ENCODE measurements around the gene SPINK2. TPM values are rescaled to one million over a fixed set of nuclear protein-coding genes. Genes with fewer than 3 reads are reported as not detected.

The SPINK2 gene
- total and polyA plus RNA-seq, 2 of the 13 experiments (the other 11 are each of a cell fraction or from before 2014, with no cell fraction given): not detected

DNA sequence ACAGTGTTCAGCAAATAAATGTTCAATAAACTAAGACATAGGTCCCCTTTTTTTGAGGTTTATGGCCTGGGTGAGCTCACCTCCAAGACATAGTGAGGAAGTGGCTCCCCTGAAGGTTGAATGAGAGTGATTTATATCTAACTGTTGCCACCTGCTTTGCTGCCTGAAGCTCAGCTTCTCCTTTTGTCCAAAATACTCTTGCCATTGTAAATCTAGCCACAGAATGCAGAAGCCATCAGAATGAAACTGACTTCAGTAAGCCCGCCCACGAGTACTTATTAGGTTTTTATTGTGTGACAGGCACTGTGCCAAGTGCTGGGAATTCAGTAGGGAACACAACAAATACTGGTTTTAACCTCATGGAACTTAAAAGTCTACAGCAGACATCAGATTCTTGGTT lies 18.0 kb downstream of the SPINK2 start:
- H3K4me2 ChIP-seq (ENCODE audit: low read depth, low read length): no peak overlapping the region
- intact Hi-C loops (cut with micrococcal nuclease; ENCODE audit: unreplicated experiment) (no loop called here), in situ Hi-C loops (cut with HindIII; ENCODE audit: extremely low pct_ligation_motif_present, low pct_unique_long_range_greater_than_20kb) (loop anchor here (10.0 kb wide), 1 partner anchor 229 kb away; no protein-coding TSS in a partner anchor)
- H4K20me1 ChIP-seq (ENCODE audit: insufficient read depth, low read length): no peaks in the 10 kb centered on the region
- H2AFZ ChIP-seq (ENCODE audit: low read length): no peak overlapping the region
- no peaks in the 10 kb centered on the region; a peak in 1 of 5 replicates for H3K27me3 ChIP-seq (ENCODE audit: control insufficient read depth in 1 of 2, insufficient read depth in 2 of 2, low read length in 2 of 2)
- H3K4me3 ChIP-seq (replicated peaks in 1 of 3; ENCODE audit: insufficient read depth in 1 of 3, low read depth in 2 of 3, low read length in 3 of 3): no peak overlapping the region
- H3K4me1 ChIP-seq (ENCODE audit: insufficient read depth, low read length): no peaks in the 10 kb centered on the region
- CTCF ChIA-PET (ENCODE audit: low intra/inter-chr PET ratio, low total read pairs): no interaction called here
- FAIRE-seq: no peak
- H3K79me2 ChIP-seq (ENCODE audit: insufficient read depth, low read length): no peaks in the 10 kb centered on the region
- TF ChIP-seq GTF3A (CRISPR knock-in tag; conservative IDR thresholded peaks at IDR 0.05): no peak
- POLR2A ChIA-PET: no interaction called here
- no peaks in the 10 kb centered on the region for H3K36me3 ChIP-seq (replicated peaks in 1 of 2; ENCODE audit: control insufficient read depth in 1 of 2, insufficient read depth in 2 of 2, low read length in 2 of 2)
- no peak overlapping the region for H3K9ac ChIP-seq (ENCODE audit: insufficient read depth, low read depth, low read length)
- H3K9me3 ChIP-seq (ENCODE audit: low read length): no peaks in the 10 kb centered on the region
- no TSS peak for BruUV-seq (replicated peaks)
- 13% methylated on average over 2 of the region's 2 CpGs for WGBS (ENCODE audit: low lambda C conversion rate)
- DNase-seq (ENCODE audit: low spot score): no peak
- no peak for ATAC-seq
- H3K27ac ChIP-seq (ENCODE audit: extremely low read length, insufficient read depth, low read length): no peak overlapping the region

DNA sequence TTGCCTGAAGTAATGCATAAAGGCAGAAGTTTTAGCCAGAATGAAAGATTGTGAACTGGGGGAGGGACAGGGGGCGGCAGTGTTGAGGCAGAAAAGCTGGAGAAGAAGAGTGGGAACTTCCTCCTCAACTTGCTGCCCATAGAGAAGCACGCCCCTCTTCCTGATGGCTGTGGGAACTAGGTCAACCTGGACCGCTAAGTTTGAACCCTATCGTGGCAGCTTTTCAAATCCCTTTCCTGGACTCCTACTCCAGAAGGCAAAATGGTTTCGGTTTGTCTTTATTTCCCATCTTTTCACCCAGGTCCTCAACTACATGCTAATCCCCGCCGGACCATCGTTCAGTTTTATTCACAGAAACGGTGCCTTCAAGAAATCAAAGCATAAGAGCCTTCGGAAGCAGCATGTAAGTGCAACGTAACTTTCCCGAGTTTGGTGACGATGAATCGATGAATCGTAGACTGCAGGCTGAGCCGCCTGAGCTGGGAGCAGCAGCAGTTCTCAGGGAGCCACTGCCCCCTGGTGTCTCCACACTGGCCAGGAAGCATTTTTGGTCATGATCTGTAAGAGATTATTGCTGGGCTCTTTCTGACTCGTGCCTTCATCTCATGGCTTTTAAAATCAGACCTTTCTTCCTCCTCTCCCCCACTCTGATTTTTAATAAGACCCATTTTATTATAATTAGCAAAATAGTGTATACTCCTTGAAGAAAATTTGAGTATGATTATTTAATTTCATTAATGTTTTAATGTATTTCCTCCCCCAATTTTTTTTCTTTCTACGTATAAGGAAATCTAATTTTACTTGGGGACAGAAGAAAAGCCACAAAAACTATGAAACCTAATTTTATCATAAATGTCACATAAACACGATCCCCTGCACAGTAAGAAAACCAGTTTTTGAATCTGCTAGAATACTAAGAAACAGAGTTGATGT lies 21.4 kb downstream of the SPINK2 start:
- intact Hi-C loops (cut with micrococcal nuclease; ENCODE audit: unreplicated experiment) (loop anchor here (1.0 kb wide), 2 partner anchors 224 to 256 kb away; no protein-coding TSS in a partner anchor), in situ Hi-C loops (cut with HindIII; ENCODE audit: extremely low pct_ligation_motif_present, low pct_unique_long_range_greater_than_20kb) (loop anchor here (10.0 kb wide), 1 partner anchor 225 kb away; no protein-coding TSS in a partner anchor)
- H3K9me3 ChIP-seq (ENCODE audit: low read length): no peaks in the 10 kb centered on the region
- no peaks in the 10 kb centered on the region for H3K79me2 ChIP-seq (ENCODE audit: insufficient read depth, low read length)
- H4K20me1 ChIP-seq (ENCODE audit: insufficient read depth, low read length): no peaks in the 10 kb centered on the region
- ChIA-PET POLR2A (interaction anchor here (1.2 kb wide), 1 partner anchor 362 kb away, joined by 3 read pairs; no protein-coding TSS in a partner anchor), CTCF (ENCODE audit: low intra/inter-chr PET ratio, low total read pairs) (interaction anchor here (0.8 to 2.1 kb wide), 5 partner anchors 173 to 265 kb away, joined by 3 to 14 read pairs (median 4); no protein-coding TSS in a partner anchor)
- H3K4me2 ChIP-seq (ENCODE audit: low read depth, low read length): peak overlapping the region; percentile 78
- no TSS peak for BruUV-seq (replicated peaks)
- peak overlapping the region; percentile 99 for H2AFZ ChIP-seq (ENCODE audit: low read length)
- H3K4me1 ChIP-seq (ENCODE audit: insufficient read depth, low read length): no peaks in the 10 kb centered on the region
- no peaks in the 10 kb centered on the region; a peak in 1 of 5 replicates for H3K27me3 ChIP-seq (ENCODE audit: control insufficient read depth in 1 of 2, insufficient read depth in 2 of 2, low read length in 2 of 2)
- DNase-seq (ENCODE audit: low spot score): peak; percentile 61
- 8% methylated on average over 19 of the region's 19 CpGs for WGBS (ENCODE audit: low lambda C conversion rate)
- no peak overlapping the region for H3K27ac ChIP-seq (ENCODE audit: extremely low read length, insufficient read depth, low read length)
- no peaks in the 10 kb centered on the region for H3K36me3 ChIP-seq (replicated peaks in 1 of 2; ENCODE audit: control insufficient read depth in 1 of 2, insufficient read depth in 2 of 2, low read length in 2 of 2)
- FAIRE-seq: peak; percentile 85
- peak overlapping the region; percentile 35; the same call in 1 of the 2 replicates for H3K9ac ChIP-seq (ENCODE audit: insufficient read depth, low read depth, low read length)
- H3K4me3 ChIP-seq (replicated peaks in 1 of 3; ENCODE audit: insufficient read depth in 1 of 3, low read depth in 2 of 3, low read length in 3 of 3): peak overlapping the region; percentile 64 to 68 (median 66)
- ATAC-seq: peak; percentile 99
- TF ChIP-seq ATM (IDR thresholded peaks at IDR 0.05; ENCODE audit: borderline replicate concordance): no peak
- no peak for TF ChIP-seq ZNF143 (CRISPR knock-in tag; IDR thresholded peaks at IDR 0.05)
- TF ChIP-seq RFX1 (IDR thresholded peaks at IDR 0.05): no peak
- TF ChIP-seq ZNF468 (CRISPR knock-in tag; IDR thresholded peaks at IDR 0.05): no peak
- 0 out of 2 replicates have a peak, but pooled peaks have one; percentile 35 for TF ChIP-seq MXD4 (CRISPR knock-in tag; IDR thresholded peaks at IDR 0.05)
- TF ChIP-seq ELF4 (CRISPR knock-in tag; IDR thresholded peaks at IDR 0.05; ENCODE audit: borderline replicate concordance): no peak
- TF ChIP-seq ZNF777 (CRISPR knock-in tag; IDR thresholded peaks at IDR 0.05): no peak
- no peak for TF ChIP-seq ZSCAN25 (CRISPR knock-in tag; IDR thresholded peaks at IDR 0.05)
- TF ChIP-seq ZNF605 (CRISPR knock-in tag; IDR thresholded peaks at IDR 0.05): 0 out of 2 replicates have a peak, but pooled peaks have one; percentile 62
- no peak for TF ChIP-seq CBX1 (IDR thresholded peaks at IDR 0.05; ENCODE audit: low read depth)
- TF ChIP-seq ZNF367 (CRISPR knock-in tag; IDR thresholded peaks at IDR 0.05; ENCODE audit: borderline replicate concordance): no peak
- TF ChIP-seq, protein P1, sequence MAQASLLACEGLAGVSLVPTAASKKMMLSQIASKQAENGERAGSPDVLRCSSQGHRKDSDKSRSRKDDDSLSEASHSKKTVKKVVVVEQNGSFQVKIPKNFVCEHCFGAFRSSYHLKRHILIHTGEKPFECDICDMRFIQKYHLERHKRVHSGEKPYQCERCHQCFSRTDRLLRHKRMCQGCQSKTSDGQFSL (CRISPR knock-in tag; IDR thresholded peaks at IDR 0.05): no peak
- peak; percentile 65 for TF ChIP-seq HOXA3 (CRISPR knock-in tag; IDR thresholded peaks at IDR 0.05)
- TF ChIP-seq, protein P2, sequence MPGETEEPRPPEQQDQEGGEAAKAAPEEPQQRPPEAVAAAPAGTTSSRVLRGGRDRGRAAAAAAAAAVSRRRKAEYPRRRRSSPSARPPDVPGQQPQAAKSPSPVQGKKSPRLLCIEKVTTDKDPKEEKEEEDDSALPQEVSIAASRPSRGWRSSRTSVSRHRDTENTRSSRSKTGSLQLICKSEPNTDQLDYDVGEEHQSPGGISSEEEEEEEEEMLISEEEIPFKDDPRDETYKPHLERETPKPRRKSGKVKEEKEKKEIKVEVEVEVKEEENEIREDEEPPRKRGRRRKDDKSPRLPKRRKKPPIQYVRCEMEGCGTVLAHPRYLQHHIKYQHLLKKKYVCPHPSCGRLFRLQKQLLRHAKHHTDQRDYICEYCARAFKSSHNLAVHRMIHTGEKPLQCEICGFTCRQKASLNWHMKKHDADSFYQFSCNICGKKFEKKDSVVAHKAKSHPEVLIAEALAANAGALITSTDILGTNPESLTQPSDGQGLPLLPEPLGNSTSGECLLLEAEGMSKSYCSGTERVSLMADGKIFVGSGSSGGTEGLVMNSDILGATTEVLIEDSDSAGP (CRISPR knock-in tag; IDR thresholded peaks at IDR 0.05; ENCODE audit: borderline replicate concordance): 0 out of 2 replicates have a peak, but pooled peaks have one; percentile 29
- peak; percentile 80 for TF ChIP-seq RAD21 (CRISPR knock-in tag; IDR thresholded peaks at IDR 0.05)
- no peak for TF ChIP-seq CCDC6 (CRISPR knock-in tag; IDR thresholded peaks at IDR 0.05)
